SU-DHL-6 (cell line): ENCODE results near the gene KRTAP10-10.

Experiments used
- H2AFZ ChIP-seq: fragments of 200-600 bp; sonication (generic); 2 replicates; pipeline ENCODE4 v1.6.1; 2014; ENCODE audit warnings: low read depth, mild to moderate bottlenecking, moderate library complexity, mixed read lengths, antibody characterized with exemption, low read length; ENCODE audit not compliant: severe bottlenecking
- H3F3A ChIP-seq: fragments of 200-600 bp; shearing (Covaris generic); 2 replicates; pipeline ENCODE4 v1.6.0; 2016; ENCODE audit warnings: antibody characterized with exemption, mild to moderate bottlenecking; ENCODE audit not compliant: insufficient read depth
- H3K27ac ChIP-seq: fragments of 200-600 bp; sonication (generic); 2 replicates; pipeline ENCODE4 v1.5.1; 2016; ENCODE audit warnings: low read depth, mild to moderate bottlenecking, low read length, moderate library complexity, mixed read lengths
- H3K27me3 ChIP-seq: fragments of 200-600 bp; sonication (generic), shearing (Covaris generic); 2 replicates; pipeline ENCODE4 v1.6.0; 2014; ENCODE audit warnings: mild to moderate bottlenecking, low read length
- H3K36me3 ChIP-seq: fragments of 200-600 bp; sonication (generic); 2 replicates; pipeline ENCODE4 v1.6.1; 2014; ENCODE audit warnings: mild to moderate bottlenecking, low read length, mixed read lengths
- H3K4me2 ChIP-seq: fragments of 300-600, 200-600 bp; shearing (Covaris generic), sonication (generic); 2 replicates; pipeline ENCODE4 v1.6.0; 2014; ENCODE audit warnings: low read length, low read depth, mild to moderate bottlenecking; ENCODE audit not compliant: poor library complexity, severe bottlenecking
- H3K4me3 ChIP-seq: fragments of 200-600 bp; sonication (generic); 2 replicates; pipeline ENCODE4 v1.5.1; 2014; ENCODE audit warnings: antibody characterized with exemption, low read length, mild to moderate bottlenecking, mixed read lengths; ENCODE audit not compliant: insufficient read depth, poor library complexity, severe bottlenecking
- H3K79me2 ChIP-seq: fragments of 200-600 bp; sonication (generic); 2 replicates; pipeline ENCODE4 v1.6.1; 2014; ENCODE audit warnings: mild to moderate bottlenecking, low read length, moderate library complexity; ENCODE audit not compliant: insufficient read depth
- H3K9ac ChIP-seq: fragments of 200-600 bp; sonication (generic); 2 replicates; pipeline ENCODE4 v1.7.0; 2014; ENCODE audit warnings: mild to moderate bottlenecking, low read length
- H3K9me2 ChIP-seq: fragments of 200-600 bp; sonication (generic); replicated peaks from 2 replicates; pipeline ENCODE4 v1.6.1; 2014; ENCODE audit warnings: low read length; ENCODE audit not compliant: insufficient read depth
- H3K9me3 ChIP-seq: fragments of 200-600 bp; sonication (generic); 2 replicates; pipeline ENCODE4 v1.6.1; 2014; ENCODE audit warnings: low read length, mixed read lengths; ENCODE audit not compliant: insufficient read depth
- H4K20me1 ChIP-seq: fragments of 200-600 bp; sonication (generic); 2 replicates; pipeline ENCODE4 v1.6.1; 2014; ENCODE audit warnings: low read depth, mild to moderate bottlenecking, antibody characterized with exemption, low read length, moderate library complexity, mixed read lengths
- CTCF ChIP-seq: fragments of 200-600 bp; sonication (generic); IDR thresholded peaks from one replicate; pipeline ENCODE4 v1.5.1; 2017; ENCODE audit warnings: antibody characterized with exemption, mild to moderate bottlenecking, low read length, moderate library complexity; ENCODE audit not compliant: insufficient read depth, poor library complexity, severe bottlenecking
- EZH2phosphoT487 ChIP-seq: fragments of 200-600 bp; sonication (generic), shearing (Covaris generic); conservative IDR thresholded peaks from 2 replicates; pipeline ENCODE4 v1.6.1; 2018; ENCODE audit warnings: mild to moderate bottlenecking, antibody characterized with exemption, low read length, moderate library complexity, mixed read lengths

Gene KRTAP10-10

GRCh38 chr21:44656868-44657267 is 19.7 kb downstream of the KRTAP10-10 start:
- Histone ChIP-seq H3K9me3 (no peaks in the 10 kb centered on the region), H3K9ac (no peak overlapping the region), H3K27me3 (no peaks in the 10 kb centered on the region), H3K4me3 (no peak overlapping the region), H3K27ac (no peak overlapping the region), H3K9me2 (no peaks in the 10 kb centered on the region), H3K4me2 (no peak overlapping the region), H4K20me1 (no peaks in the 10 kb centered on the region), H3K36me3 (no peaks in the 10 kb centered on the region), H3F3A (no peaks in the 10 kb centered on the region), H2AFZ (no peak overlapping the region), H3K79me2 (no peaks in the 10 kb centered on the region)
- no peak for TF ChIP-seq EZH2phosphoT487
- TF ChIP-seq CTCF, result no peak

GRCh38 chr21:44657635-44658540 is 20.7 kb downstream of the KRTAP10-10 start, which contains the start of gene KRTAP12-3:
KRTAP12-3 (plus strand) TSS chr21:44657932; CDS start chr21:44657980, 48 bp downstream.
- H2AFZ ChIP-seq, result no peak within 1 kb of the TSS
- H3K36me3 ChIP-seq, result no peaks in the 10 kb centered on the region
- no peaks in the 10 kb centered on the region for H3K9me3 ChIP-seq
- no peak for TF ChIP-seq EZH2phosphoT487
- no peak for TF ChIP-seq CTCF
- no peak within 1 kb of the TSS for H3K9ac ChIP-seq
- H3K4me3 ChIP-seq, result no peak within 1 kb of the TSS
- no peaks in the 10 kb centered on the region for H3K27me3 ChIP-seq
- no peak within 1 kb of the TSS for H3K4me2 ChIP-seq
- H3F3A ChIP-seq, result no peaks in the 10 kb centered on the region
- no peaks in the 10 kb centered on the region for H3K79me2 ChIP-seq
- no peaks in the 10 kb centered on the region for H3K9me2 ChIP-seq
- no peaks in the 10 kb centered on the region for H4K20me1 ChIP-seq
- no peak within 1 kb of the TSS for H3K27ac ChIP-seq

GRCh38 chr21:44658541-44658910 is 21.4 kb downstream of the KRTAP10-10 start:
- Histone ChIP-seq H3K27ac (no peak overlapping the region), H3K9me2 (no peaks in the 10 kb centered on the region), H3K36me3 (no peaks in the 10 kb centered on the region), H3K9ac (no peak overlapping the region), H3K27me3 (no peaks in the 10 kb centered on the region), H4K20me1 (no peaks in the 10 kb centered on the region), H3K9me3 (no peaks in the 10 kb centered on the region), H3F3A (no peaks in the 10 kb centered on the region), H3K79me2 (no peaks in the 10 kb centered on the region), H3K4me3 (no peak overlapping the region), H2AFZ (no peak overlapping the region), H3K4me2 (no peak overlapping the region)
- TF ChIP-seq EZH2phosphoT487 (no peak), CTCF (no peak)
